IPS-NIHi7 (cell line): ENCODE data around the gene B4GALT5.

Source experiments
- DNase-seq: peaks from one replicate; pipeline ENCODE4 v3.0.0; 2012; ENCODE audit warnings: mixed read lengths; ENCODE audit errors: extremely low spot score

Gene B4GALT5

DNA sequence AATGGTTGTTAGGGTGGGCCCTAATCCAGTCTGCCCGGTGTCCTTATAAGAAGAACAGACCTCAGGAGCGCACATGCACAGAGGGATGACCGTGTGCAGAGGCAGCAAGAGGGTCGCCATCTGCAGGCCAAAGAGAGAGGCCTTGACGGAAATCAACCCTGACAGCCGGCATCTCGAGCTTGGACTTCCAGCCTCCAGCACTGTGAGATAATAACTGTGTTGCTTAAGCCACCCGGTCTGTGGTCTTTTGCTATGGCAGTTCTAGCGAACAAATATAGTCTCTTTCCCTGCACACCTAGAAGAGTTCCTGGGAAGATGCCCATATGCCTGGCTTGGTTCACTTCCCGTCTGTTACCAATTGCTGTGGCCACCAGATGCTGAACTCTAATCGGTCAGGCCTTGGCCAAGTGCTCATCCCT, 110.5 kb downstream of the B4GALT5 start:
- peak; percentile 72 for DNase-seq

- DNase-seq: no peak
These were observed 111.1 kb downstream of the B4GALT5 start for GRCh38 chr20:49602345-49603208.

- DNase-seq: no peak
These were observed 112.3 kb downstream of the B4GALT5 start for GRCh38 chr20:49601153-49601924.

DNA sequence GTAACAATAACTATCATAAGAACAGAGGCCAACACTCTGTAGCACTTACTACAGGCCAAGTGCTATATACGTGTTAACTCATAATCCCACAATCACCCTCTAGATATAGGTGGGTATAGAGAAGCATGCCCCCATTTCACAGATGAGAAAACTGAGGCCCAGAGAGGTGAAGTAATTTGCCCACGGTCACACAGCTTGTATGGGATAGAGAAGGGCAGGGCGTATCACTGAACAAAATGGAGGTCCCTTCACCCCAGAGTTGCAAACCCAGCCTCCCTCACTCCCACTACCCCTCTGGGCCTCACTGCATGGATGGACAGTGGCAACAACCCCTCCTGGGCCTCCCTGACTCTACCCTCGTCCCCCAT, 113.9 kb downstream of the B4GALT5 start:
- no peak for DNase-seq

- DNase-seq: no peak
These were observed 115.8 kb downstream of the B4GALT5 start for GRCh38 chr20:49597825-49598395.

DNA sequence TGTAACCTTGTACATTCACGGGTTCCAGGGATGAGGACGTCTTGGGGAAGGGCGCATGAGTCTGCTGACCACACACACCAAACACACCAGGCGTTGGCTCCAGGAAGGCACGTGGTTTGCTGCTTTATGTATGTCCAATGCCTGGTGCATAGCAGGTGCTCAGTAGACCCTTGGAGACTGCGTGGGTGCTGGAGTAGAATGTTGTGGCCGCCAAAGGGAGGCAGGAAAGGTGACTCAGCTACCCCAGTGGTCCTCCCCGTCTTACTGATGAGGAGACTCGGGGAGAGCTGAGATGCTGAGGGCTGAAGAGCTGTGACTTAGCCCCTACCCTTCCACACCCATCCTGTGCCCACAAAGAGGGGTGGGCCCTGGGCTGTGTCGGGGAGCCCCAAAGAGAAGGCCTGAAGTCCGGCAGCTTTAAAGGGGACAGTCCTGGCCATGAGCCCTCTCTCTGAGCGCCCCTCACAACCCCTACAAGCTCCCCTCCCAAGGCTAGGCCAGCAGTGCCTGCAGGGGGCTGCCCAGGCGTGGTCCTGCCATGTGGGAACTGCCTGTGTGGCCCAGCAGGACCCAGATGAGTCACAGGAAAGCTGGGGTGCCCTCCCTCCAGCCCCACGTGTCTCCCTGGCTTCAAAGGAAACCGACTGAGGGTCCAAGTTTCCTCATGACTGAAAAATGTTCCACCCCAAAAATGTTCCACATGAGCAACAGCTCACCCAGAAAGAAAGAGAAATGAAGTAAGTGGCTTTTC, 117.7 kb downstream of the B4GALT5 start:
- no peak for DNase-seq

GRCh38 chr20:49595346-49595745, 118.3 kb downstream of the B4GALT5 start:
- no peak for DNase-seq

- DNase-seq: no peak
These were observed 118.8 kb downstream of the B4GALT5 start for GRCh38 chr20:49594931-49595315.

- no peak for DNase-seq
These were observed 119.3 kb downstream of the B4GALT5 start for GRCh38 chr20:49594143-49594930.

DNA sequence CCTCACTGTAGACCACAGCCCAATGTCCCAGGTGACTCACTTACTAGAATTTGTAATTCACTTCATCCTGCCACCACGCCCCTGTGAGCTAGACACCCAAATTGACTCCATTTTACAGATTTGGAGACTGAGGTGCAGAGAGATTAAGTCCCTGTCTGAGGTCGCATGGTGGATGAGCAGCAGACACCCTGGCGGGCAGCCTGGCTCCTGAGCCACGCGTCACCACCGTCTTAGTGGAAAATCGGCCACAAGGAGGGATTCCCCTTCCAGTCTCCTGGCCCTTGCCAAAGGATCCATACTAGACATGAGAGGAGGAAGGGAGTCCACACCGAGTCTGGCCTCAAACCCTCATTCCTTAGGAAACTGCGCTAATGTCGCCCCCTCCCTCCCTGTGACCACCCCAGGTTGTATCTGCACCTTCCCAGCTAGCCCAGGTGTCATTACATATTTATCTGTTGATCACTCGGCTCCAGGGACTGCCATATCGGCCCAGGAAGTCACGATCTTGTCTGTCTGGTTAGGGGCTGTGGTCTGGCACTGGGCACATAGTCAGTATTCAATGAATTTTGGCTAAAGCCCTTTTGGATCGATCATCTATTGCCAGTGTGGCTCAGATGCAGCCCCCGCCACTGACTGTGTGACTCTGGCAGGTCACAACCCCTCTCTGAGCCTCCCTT, 120.1 kb downstream of the B4GALT5 start:
- DNase-seq: no peak

GRCh38 chr20:49592120-49592519, 121.6 kb downstream of the B4GALT5 start:
- DNase-seq: no peak

GRCh38 chr20:49591217-49591865, 122.3 kb downstream of the B4GALT5 start:
- no peak for DNase-seq

GRCh38 chr20:49590163-49591017, 123.3 kb downstream of the B4GALT5 start:
- no peak for DNase-seq

- DNase-seq: no peak
These were observed 123.9 kb downstream of the B4GALT5 start for GRCh38 chr20:49589747-49590146.

DNA sequence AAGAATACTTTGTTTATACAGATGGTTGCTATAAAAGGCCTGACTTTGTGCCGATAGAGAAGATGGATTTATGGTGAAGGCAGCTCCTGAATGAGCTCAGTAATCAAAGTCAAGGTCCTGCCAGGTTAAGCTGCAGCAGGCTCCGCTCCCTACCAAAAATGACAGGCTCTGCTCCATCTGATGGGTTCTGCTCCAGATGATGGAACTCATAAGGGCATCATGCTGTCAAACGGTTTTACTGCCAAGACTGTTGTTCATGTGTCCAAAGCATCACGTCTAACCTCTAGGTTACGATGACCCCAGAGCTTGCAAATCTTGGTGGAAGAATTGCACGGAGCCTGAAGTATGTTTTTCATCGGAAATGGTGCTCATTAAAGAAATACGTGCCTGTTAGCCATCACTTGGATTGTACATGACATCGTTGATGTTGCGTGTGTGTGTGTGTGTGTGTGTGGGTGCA, 126.5 kb downstream of the B4GALT5 start:
- no peak for DNase-seq

DNA sequence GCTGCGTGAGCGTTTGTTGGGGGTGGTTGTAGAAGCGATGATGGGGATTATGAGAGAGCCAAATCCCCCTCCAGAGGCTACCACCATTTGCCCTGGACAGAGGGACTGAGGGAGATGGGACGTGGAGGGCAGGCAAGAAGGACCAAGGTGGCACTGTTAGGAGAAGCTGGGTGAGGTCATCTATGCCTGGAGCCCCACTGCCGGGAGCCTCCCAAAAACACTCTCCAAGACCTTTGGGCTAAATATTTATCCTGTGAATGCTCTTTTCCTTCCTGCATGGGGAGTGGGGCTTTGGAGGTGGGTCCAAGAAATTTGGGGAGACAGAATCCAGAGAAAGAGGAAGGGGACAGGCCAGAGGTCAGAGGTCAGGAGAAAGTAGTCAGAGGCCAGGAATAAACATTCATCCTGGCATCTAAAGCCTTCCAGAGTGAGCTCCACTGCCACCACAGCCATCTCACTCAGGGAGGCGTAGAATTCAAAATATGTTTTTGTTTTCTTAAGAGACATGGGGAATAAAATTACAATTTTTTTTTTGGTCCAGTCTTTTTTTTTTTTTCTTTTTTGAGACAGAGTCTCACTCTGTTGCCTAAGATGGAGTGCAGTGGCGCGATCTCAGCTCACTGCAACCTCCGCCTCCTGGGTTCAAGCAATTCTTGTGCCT, 128.0 kb downstream of the B4GALT5 start:
- no peak for DNase-seq

DNA sequence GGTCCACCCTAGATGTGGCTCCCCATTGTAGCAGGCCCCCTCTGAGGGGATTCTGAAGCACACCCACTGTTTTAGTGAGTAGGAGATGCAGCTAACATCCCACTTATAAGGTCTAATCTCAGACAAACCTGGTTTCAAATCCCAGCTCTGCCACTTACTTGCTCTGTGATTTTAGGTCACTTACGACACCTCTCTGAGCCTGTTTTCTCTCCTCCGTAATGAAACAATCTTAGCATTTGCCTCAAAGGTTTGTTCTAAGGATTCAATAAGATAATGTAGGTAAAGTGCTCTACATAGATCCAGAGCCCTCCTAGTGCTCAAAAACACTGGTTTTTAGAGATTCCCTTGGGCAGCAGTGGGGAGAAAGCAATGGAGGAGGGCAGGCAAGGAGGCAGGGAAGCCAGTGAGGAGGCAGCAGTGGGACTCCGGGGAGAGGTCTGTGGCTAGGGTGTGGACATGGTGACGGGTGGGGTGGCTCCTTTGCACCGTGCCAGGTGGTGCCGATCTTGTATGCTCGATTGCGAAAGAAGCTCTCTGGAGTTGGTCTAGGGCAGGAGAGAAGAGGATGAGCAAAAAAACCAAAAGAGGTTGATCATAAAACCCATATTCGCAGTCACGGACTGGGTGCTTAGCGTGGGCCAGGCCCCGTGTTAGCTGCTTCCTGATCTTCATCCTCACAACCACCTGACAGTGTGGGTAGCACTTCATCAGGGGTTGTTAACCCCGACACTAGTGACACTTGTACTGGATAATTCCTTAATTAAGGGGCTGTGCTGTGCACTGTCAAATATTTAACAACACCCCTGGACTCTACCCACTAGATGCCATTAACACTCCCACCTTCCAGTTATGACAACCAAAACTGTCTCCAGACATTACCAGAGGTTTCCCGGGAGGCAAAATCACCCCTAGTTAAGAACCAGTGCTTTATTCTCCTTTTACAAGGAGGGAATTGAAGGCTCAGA, 129.0 kb downstream of the B4GALT5 start:
- DNase-seq: no peak
